GM21526 (cell line): ENCODE measurements around the gene TET3.

Experiments
- ATAC-seq: cut with Tn5 transposase; IDR thresholded peaks from one replicate; pipeline ENCODE4 v1.9.1; 2021; ENCODE audit warnings: moderate library complexity; ENCODE audit not compliant: unreplicated experiment, low FRiP score

TET3 gene

DNA sequence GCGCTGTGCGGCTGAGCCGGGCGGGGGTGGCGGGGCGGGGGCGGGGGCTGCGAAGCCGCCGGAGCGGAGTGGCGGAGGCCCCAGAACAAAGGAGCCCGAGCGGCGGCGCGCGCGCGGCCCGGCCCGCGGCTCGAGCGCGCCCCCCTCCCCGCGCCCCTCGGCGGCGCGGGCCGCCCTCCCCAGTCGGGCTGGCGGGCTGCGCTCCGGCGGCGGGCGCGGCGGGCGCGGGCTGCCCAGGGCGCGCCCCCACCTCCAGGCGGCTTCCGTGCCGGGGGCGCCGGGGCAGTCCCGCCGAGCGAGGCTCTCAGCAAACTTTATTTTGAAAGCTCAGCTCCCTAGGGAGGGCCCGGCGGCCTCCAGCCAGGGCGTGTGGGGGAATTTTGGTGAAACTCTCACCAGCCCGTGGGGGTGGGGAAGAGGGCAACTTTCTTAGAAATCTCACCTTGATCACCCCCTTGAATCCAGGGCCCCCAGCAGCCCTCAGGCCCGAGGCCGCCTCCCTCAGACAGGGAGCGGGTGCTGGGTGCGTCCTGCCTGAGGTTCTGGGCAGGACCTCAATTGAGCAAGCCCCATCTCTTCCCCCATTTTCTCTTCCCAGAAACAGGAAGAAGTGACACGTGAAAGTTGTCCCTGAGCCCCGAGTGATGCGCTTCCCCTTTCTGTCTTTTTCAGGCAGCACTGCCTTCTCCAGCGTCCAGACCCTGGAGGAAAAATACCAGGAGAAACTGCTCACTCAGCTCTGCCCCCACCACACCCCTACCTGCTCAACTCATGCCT lies 786 bp downstream of the TET3 start:
- ATAC-seq: no peak

DNA sequence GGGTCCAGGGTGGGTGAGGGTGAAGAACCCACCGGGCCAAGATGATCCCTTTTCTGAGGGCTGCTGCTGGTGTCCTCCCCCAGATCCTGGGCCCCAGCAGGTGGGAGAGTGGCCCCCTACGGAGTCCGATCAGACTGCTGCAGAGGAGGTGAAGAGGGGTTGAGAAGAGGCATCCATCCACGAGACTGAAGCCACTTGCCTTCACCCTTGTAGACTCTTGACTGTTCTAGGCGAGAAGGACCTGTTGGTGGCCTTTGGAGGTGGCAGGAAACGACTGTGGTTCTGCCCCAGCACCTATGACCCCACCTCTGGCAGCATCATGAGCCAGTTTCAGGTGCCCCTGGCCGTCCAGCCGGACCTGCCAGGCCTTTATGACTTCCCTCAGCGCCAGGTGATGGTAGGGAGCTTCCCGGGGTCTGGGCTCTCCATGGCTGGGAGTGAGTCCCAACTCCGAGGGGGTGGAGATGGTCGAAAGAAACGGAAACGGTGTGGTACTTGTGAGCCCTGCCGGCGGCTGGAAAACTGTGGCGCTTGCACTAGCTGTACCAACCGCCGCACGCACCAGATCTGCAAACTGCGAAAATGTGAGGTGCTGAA lies 1.5 kb downstream of the TET3 start:
- ATAC-seq: no peak

- ATAC-seq: no peak
These were observed 2.6 kb downstream of the TET3 start for GRCh38 chr2:73987109-73987947.

GRCh38 chr2:73987948-73988700 lies 3.4 kb downstream of the TET3 start:
- no peak for ATAC-seq

DNA sequence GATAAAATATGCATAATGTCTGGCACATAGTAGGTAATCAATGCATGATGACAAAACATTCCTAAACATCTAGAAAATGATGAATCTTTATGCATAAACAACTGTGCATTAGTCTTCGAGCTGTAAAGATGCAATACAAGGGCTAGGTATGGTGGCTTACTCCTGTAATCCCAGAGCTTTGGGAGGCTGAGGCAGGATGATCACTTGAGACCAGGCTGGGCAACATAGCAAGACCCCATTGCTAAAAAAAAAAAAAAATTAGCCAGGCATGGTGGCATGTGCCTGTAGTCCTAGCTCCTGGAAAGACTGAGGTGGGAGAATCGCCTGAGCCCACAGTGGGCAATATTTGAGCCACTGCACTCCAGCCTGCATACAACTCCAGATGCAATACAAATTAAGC lies 5.3 kb downstream of the TET3 start:
- no peak for ATAC-seq

DNA sequence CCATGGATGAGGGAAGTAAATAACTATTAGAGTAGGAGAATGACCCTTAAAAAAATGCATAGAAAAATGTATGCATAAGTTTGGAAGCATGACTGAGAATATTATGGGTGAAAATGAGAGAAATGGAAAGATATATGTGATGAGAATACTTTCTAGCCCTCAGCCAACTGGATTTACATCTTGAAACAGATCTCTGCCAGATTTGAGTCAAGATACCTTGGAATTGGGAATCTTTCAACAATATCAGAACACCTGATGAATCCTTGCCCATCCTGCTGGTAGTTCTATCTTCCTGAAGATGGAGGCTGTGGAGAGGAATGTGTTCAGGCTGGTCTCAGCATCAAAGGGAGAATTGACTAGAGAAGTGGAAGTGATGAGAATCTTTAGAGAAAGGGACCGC lies 5.8 kb downstream of the TET3 start:
- no peak for ATAC-seq

GRCh38 chr2:73992036-73992435 lies 7.3 kb downstream of the TET3 start:
- no peak for ATAC-seq

DNA sequence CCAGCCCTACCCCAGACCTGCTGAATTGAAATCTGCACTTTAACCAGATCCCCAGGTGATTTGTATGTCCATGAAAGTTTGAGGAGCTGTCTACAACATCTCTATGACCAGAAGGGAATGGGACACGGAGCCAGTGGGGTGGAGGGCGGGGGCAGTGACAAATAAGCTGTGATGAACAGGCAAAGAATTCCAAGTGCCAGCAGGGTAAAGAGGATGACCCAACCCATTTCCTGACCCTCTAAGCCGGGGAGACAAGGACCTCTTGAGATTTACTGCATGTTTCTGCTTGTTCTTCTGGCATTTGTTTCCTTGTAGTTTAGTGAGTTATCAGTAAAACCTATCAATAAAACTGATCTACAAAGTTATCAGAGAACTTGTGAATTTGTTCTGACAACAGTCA lies 8.7 kb downstream of the TET3 start:
- no peak for ATAC-seq

DNA sequence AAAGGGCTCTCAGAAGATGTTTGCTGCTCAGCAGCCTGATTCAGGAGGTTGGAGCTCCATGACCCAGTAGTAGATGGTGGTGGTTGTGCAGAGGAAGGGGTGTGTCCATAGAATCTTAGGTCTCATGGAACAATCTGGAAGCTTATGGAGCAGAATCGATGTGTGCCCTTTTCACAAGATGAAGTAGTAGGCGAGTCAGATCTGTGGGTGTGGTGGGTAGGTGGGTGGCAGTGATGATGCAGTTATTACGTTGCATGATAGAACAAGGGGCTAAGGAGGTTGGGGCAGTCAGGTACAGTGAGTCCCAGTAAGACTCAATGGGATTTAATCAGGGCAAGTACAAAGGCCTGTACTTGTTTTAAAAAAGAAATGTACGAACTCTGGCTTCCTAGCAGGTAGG lies 9.1 kb downstream of the TET3 start:
- ATAC-seq: no peak

DNA sequence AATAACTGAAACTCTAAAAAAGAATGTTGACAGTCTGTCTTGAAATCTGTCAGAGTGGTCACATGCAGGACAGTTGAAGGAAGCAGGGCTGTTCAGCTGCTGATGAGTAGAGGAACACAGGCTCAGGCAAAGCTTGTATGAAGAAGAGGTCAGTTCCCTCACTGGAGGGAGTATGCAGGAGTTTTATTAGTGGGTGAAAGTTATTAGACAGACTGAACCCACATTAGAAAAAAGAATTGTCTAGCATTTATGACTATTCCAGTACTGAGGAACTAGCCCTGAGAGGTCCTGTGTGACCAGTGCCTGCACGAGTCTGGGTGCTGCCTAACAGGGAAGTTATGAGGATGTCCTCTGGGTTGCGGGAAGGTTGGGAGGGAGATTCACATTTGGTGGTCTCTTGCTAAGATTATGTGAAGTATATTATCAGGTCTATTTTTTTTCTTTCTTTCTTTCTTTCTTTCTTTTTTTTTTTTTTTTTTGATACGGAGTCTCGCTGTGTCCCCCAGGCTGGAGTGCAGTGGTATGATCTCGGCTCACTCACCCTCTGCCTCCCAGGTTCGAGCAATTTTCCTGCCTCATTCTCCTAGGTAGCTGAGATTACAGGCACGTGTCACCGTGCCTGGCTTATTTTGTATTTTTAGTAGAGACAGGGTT lies 9.6 kb downstream of the TET3 start:
- ATAC-seq: no peak

GRCh38 chr2:73995810-73996209 lies 11.1 kb downstream of the TET3 start:
- no peak for ATAC-seq

DNA sequence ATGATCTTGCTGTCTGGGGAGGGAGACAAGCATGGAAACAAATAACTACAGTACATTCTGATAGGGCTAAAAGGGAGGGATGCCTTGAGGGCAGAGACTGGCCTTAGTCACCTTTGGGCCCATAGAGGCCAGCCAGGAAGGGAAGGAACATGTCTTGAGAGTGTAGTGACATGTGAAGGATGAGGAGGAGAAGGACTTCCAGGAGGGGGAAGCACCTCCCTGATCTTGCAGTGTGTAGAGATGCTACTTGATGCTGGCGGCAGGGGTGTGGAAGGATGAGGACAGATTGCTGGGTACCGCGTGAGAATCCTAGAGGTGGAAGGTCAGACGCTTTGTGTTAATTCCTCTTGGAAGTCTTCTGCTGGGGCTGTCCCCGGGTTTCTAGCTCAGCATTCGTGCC lies 13.1 kb downstream of the TET3 start:
- no peak for ATAC-seq

DNA sequence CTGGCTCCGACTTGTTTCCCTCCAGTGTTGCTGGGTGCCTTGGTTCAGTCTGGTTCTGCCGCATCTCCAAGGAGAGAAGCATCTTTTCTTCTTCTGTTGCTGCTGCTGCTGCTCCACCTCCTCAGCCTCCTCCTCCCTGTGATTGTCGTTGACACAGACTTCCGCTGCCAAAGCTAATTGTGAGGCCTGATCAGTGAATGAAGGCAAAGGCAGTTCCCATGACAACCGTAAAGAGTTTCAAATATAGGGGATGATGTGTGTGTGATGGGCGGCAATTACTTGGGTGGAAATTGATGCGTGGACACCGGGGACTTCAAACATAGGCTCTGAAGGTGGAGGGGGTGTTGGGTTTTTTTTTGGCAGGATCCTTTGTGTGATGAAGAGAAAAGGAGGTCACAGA lies 13.7 kb downstream of the TET3 start:
- ATAC-seq: no peak

- no peak for ATAC-seq
These were observed 14.2 kb downstream of the TET3 start for GRCh38 chr2:73998933-73999332.

DNA sequence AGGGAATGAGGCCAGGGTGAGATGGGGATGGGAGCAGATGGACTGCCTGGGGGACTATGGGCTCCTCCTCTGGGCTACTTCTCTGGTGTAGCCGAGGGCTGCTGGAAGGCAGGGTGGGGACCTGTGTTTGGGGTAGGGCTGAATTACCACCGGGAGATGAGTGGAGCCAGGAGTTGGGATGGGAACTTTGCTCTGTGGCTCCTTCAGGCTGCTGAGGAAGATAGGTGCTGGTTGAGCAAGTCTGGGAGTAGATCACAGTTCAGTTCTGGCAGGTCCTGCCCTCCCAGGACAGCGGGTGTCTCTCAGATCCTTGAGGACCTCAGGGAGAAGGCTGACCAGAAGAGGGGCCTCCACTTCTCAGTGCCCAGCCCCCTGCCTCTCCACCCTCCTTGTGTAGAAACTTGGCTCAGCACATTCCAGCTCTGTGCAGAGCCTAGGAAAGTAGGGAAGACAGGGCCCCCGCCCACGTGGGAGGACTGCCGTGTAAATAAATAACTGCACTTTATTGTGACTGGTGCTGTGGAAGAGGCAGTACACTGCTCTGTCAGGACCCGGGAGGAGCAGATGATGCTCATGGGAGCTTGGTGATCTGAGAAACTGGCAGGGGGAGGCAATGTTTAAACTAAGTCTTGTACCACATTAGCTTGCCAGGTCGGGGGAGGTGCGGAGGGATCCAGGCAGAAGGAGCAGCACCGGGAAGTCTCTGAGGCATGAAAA lies 15.3 kb downstream of the TET3 start:
- no peak for ATAC-seq

GRCh38 chr2:74000666-74001065 lies 16.0 kb downstream of the TET3 start:
- no peak for ATAC-seq

DNA sequence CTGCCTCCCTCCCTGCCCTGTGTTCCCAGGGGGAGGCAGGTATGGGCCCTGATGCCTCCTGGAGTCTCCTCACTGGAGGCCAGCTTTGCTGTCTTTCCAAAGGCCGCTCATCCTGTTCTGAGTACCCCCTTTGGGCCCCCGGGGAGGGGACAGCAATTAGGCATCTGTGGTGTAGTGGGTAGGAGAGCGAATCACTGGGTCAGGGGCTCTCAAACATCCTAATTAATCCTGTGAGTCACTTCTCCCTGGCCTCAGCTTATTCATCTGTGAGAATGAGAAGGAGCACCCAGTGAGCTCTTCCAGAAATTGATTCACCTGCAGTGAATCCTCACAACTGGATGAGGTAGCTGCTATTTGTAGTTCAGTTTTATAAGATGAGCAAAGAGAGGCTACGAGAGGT lies 16.4 kb downstream of the TET3 start:
- no peak for ATAC-seq

- ATAC-seq: peak; percentile 11
These were observed 17.2 kb downstream of the TET3 start for GRCh38 chr2:74001781-74002504.
